Activated CD8-positive, alpha-beta memory T cell treated with anti-CD3 and anti-CD28 coated beads for 36 hours (primary cell): Measurements from ENCODE around the gene BLOC1S4. TPM values are rescaled to one million over a fixed set of nuclear protein-coding genes. Genes with fewer than 3 reads are reported as not detected.
"Not testable (repeated sequence)": the region's sequence is repeated elsewhere in the genome, so short reads cannot be mapped to it uniquely, and the experiment has no call there.

ENCODE experiments used
- CTCF ChIA-PET: fragments of 350-600 bp; sonication (Branson Sonifier 250); formaldehyde crosslinking; loops from one replicate; lab custom pipeline; 2021; ENCODE audit warnings: antibody characterized with exemption; lab: Charles Lee
- POLR2A ChIA-PET: fragments of 350-600 bp; sonication (Branson Sonifier 250); formaldehyde crosslinking; loops from one replicate; lab custom pipeline; 2021; ENCODE audit warnings: antibody characterized with exemption; lab: Charles Lee
- total RNA-seq, 2 experiments: library from RNA; stranded (reverse); gene quantifications; one replicate each; pipeline ENCODE4 v1.2.3, GENCODE V29; 2021

The BLOC1S4 gene
- total RNA-seq, 2 experiments from 2014 or later = 21.6 to 22.2 TPM

DNA sequence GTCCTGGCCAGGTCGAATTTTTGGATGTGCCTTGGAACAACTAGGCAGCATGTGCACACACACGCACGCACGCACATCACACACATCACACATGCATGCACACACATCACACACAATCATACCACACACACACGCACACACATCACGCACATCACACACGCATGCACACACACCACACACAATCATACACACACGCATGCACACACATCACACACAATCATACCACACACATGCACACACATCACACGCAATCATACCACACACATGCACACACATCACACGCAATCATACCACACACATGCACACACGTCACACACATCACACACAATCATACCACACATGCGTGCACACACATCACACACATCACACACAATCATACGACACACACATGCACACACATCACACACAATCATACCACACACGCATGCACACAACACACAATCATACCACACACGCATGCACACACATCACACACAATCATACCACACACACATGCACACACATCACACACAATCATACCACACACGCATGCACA lies 9.5 kb downstream of the BLOC1S4 start:
- CTCF ChIA-PET, POLR2A ChIA-PET: not testable (repeated sequence)

- ChIA-PET CTCF (interaction anchor here (0.7 kb wide), 1 partner anchor 146 kb away, joined by 3 read pairs; no protein-coding TSS in a partner anchor), POLR2A (interaction anchor here (0.6 kb wide), 1 partner anchor 330 kb away, joined by 4 read pairs; no protein-coding TSS in a partner anchor)
Measured at GRCh38 chr4:6727081-6727942, 11.3 kb downstream of the BLOC1S4 start.

GRCh38 chr4:6727943-6728250 lies 11.9 kb downstream of the BLOC1S4 start:
- ChIA-PET CTCF (no interaction called here), POLR2A (no interaction called here)

GRCh38 chr4:6728320-6729029 lies 12.5 kb downstream of the BLOC1S4 start:
- ChIA-PET POLR2A (no interaction called here), CTCF (interaction anchor here (1.4 kb wide), 1 partner anchor 8 kb away, joined by 3 read pairs; no protein-coding TSS in a partner anchor)

- CTCF ChIA-PET = interaction anchor here (1.0 to 1.2 kb wide), 2 partner anchors 10 to 143 kb away, joined by 3 read pairs; no protein-coding TSS in a partner anchor
- POLR2A ChIA-PET = interaction anchor here (0.6 kb wide), 1 partner anchor 15 kb away, joined by 5 read pairs; no protein-coding TSS in a partner anchor
Measured at GRCh38 chr4:6730603-6731317, 14.8 kb downstream of the BLOC1S4 start.

DNA sequence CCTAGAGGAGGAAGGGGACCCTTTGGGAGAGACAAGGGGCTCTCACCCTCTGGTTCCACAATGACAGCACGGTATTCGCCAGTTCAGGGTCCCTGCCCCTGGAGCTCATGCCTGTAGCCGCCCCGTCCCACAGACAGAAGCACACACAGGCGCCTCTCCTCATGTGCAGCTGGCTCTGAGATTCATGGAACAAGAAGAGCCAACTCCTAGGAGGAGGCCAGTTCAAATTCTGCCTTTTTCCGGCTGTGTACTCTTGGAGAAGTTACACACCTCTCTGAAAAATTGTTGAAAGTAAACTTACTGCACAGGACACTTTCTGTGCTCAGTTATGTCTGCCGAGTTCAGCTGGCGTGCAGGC lies 15.3 kb downstream of the BLOC1S4 start:
- POLR2A ChIA-PET = no interaction called here

DNA sequence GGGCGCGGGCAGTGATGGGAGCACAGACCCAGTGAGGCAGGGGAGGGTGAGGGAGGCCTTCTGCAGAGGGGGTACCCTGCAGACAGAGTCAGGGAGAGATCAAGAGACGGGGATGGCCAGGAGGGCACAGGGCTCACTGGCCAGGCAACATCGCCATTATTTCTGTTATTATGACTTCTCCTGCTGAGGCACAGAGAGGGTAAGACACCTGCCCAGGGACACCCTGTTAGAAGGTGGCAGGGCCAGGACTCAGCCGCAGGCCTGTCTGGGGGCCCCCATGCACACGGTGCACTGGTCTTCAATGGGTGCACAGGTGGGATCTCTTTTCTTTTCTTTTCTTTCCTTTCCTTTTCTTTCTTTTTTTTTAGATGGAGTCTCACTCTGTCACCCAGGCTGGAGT lies 15.8 kb downstream of the BLOC1S4 start:
- ChIA-PET POLR2A (no interaction called here), CTCF (no interaction called here)

More for the DNA sequence above, 15.3 kb downstream of the BLOC1S4 start:
- CTCF ChIA-PET = interaction anchor here (1.0 to 1.2 kb wide), 2 partner anchors 11 to 142 kb away, joined by 3 read pairs; no protein-coding TSS in a partner anchor

DNA sequence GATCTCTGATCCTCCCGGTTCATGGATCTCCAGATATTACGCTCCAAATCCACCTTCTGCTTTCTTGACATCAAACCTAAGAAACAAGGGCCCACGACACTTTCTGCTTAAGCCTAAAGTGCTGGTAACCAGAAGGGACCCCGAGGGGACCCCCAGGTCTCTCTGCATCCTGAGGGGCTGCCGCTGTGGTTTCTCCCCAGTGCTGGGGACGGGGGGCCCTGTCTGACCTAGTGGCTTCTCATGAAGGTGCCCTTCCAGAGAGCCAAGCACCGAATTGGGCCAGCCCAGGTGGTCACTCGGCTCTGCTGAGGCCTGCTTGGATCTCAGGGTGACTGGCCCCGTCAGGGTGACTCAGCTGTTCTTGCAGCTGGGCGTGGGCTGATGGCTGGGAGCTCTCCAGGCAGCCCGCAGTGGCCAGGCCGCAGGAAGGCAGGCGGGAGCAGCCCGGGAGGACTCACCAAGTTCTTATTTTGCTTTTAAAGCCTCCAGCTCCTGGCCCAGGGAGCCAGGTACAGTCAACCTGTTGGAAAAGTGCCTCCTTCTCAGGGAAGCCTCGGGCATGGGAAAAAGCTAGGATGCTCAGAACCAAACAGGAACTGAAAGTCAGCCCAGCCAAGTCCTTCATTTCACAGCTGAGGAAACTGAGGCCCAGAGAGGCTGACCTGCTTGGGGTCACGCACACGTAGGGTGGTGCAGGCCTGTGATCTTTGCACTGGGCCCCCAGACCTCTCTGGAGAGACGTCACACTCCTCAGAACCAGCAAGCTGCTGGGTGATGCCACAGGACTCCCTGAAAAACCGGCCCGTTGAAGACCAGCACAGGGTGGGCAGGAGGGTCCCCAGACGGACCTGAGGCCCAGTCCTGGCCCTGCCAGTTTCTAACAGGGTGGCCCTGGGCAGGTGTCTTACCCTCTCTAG lies 16.7 kb downstream of the BLOC1S4 start:
- CTCF ChIA-PET = no interaction called here
- POLR2A ChIA-PET = no interaction called here

GRCh38 chr4:6733358-6734164 lies 17.6 kb downstream of the BLOC1S4 start:
- POLR2A ChIA-PET = no interaction called here

DNA sequence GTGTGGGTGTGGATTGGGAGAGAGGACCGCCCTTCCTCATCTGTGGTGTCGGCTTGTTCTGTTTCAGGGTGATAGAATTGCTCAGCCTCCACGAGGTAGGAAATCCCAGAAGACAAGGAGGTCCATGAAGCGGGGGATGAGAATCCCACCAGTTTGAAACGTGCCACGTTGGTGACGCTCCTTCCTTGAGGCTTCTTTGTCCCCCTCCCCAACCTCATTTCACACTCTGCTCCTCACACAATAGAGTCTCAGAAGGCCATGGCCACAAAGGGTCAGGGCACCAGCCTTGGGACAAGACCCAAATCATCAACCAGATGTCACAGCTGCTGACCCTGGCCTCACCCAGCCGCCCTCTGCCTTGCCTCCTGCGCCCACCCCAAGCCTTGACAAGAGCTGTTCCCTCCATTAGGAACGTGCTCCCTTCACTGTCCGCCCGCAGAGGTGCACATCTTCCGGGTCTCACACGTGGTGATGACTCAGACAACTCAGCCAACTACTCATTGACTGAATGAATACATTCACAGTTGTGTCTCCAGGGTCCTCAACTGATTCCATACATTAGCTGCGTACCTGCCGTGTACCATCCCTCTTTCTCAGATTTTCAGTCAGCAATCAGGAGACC lies 18.3 kb downstream of the BLOC1S4 start:
- POLR2A ChIA-PET = no interaction called here

More at GRCh38 chr4:6733358-6734164, 17.6 kb downstream of the BLOC1S4 start:
- CTCF ChIA-PET = interaction anchor here (0.6 kb wide), 1 partner anchor 118 kb away, joined by 3 read pairs; no protein-coding TSS in a partner anchor

DNA sequence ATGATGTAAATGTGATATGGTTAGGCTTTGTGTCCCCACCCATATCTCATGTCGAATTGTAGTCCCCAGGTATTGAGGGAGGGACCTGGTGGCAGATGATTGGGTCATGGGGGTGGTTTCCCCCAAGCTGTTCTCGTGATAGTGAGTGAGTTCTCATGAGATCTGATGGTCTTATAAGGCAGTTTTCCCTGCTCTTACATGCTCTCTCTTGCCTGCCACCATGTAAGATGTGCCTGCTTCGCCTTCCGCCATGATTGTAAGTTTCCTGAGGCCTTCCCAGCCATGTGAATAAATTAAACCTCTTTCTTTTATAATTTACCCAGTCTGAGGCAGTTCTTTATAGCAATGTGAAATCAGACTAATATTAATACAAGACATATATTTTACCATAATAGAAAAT lies 23.9 kb downstream of the BLOC1S4 start:
- POLR2A ChIA-PET = no interaction called here

More for the DNA sequence above, 18.3 kb downstream of the BLOC1S4 start:
- CTCF ChIA-PET = interaction anchor here (0.6 to 1.4 kb wide), 3 partner anchors 15 to 140 kb away, joined by 3 to 4 read pairs (median 3); no protein-coding TSS in a partner anchor

DNA sequence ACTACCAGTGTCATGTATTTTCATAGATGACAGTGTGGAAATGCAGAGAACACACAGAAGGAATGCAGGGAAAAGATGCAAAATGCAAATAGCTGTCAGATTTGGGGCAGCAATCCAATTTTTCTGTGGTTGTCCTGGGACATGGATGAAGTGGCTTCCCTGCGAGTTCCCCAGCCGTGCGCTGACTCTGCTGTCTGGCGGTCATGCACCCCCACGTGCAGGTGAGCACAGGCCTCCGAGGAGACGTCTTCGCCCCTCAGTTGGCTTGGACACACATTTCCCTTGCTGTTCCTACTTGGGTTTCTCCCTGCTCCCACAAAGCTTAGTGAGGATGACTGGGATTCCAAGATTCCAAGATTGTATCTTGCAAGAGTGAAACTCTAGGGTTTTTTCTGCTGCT lies 24.4 kb downstream of the BLOC1S4 start:
- ChIA-PET POLR2A (no interaction called here), CTCF (no interaction called here)

More for the DNA sequence above, 23.9 kb downstream of the BLOC1S4 start:
- CTCF ChIA-PET = no interaction called here

- CTCF ChIA-PET = no interaction called here
- POLR2A ChIA-PET = no interaction called here
Measured at GRCh38 chr4:6742507-6742906, 26.5 kb downstream of the BLOC1S4 start.

DNA sequence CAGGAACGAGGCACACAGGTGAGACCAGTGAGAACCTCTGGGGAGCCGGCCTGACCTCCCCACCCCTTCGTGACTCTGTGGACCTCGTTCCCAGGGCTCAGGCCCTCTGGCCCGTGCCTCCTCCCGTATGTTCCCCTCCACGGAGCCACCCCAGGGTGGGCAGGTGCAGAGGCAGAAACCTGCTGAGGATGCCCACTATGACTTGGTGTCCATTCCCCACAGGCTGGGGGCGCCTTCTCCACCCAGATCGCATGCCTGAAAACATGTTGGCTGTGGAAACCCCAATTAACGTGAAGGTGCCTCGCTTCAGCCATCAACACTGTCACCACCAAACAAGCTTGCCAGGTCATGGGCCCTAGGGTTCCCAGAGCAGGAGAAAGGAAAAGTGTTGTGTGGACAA lies 27.0 kb downstream of the BLOC1S4 start:
- POLR2A ChIA-PET = no interaction called here
- CTCF ChIA-PET = no interaction called here

DNA sequence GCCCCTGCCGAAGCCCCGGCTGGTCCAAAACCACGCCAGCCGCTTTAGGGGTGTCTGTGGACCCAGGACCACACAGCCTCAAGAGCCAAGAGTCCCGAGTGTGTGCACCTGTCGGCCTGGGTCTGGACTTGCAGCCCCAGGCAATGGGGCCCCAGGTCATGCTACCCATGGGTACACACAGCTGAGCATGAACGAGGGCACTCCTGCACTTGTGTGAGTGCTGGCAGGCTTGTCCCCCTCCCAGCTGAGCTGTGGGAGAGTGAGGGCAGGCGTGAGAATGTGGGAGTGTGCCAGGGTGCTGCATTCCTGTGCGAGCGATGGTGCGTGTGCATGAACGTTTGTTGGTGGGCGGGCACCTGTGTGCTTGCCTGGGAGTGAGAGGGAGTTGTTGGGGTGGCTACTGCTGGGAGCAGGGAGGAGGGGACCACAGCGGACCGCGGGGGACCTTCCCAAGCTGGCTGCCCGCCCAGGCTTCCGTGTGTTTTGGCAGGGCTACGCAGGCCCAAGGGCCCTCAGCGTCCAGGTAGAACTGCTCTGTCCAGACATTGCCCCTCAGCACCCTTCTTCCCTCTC lies 30.8 kb downstream of the BLOC1S4 start:
- POLR2A ChIA-PET = no interaction called here
- CTCF ChIA-PET = no interaction called here

DNA sequence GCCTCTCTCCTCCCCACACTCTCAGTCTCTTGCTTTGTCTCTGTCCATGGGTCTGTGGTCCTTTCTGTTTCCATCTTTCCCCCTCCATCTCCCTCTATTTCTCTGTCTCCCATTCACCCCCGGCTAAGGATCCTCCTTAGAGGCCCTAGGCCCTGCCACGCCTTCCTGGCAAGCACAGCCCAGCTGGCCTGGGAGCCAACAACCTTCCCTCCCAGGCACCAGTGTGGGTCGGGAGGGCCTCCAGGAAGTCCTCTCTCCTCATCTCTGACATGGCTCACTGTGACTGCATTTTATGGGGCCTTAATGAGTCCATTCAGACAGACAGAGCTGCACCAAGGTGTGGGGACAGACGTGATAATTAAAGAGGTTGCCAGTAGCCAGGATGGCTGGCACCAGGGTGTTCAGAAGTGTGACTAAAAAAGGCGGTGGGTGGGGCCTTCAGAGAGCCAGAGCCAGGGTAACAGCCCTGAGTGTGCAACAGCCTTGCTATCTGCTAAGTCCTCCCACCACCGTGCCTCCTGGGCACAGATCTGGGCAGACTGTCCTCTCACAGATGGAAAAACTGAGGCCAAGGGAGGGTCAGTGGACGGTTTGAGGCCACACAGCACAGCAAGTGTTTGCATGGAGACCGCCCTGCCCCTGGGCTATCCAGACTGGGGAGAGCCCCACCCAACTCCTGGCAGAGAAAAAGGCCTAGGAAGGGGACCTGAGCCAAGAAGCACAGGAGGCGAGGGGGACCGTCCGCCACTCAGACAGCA lies 31.5 kb downstream of the BLOC1S4 start:
- POLR2A ChIA-PET = no interaction called here
- CTCF ChIA-PET = no interaction called here
